Mucosa of stomach (tissue), 1 donor: ENCODE results near the gene NLGN1.

Source experiments
- H3K27me3 ChIP-seq: one replicate; pipeline ENCODE4 v1.7.0; 2013; ENCODE audit warnings: mild to moderate bottlenecking, low read length; ENCODE audit not compliant: control insufficient read depth, insufficient read depth
- H3K36me3 ChIP-seq: one replicate; pipeline ENCODE4 v1.7.0; 2013; ENCODE audit warnings: low read length; ENCODE audit not compliant: control insufficient read depth, insufficient read depth
- H3K4me1 ChIP-seq: one replicate; pipeline ENCODE4 v1.7.0; 2013; ENCODE audit warnings: mild to moderate bottlenecking, low read length; ENCODE audit not compliant: control insufficient read depth, insufficient read depth
- H3K4me3 ChIP-seq: one replicate; pipeline ENCODE4 v1.7.0; 2013; ENCODE audit warnings: low read length
- H3K9ac ChIP-seq: one replicate; pipeline ENCODE4 v1.7.0; 2013; ENCODE audit warnings: mild to moderate bottlenecking, low read length, moderate library complexity
- H3K9me3 ChIP-seq: one replicate; pipeline ENCODE4 v1.7.0; 2013; ENCODE audit warnings: mild to moderate bottlenecking, low read length, moderate library complexity; ENCODE audit not compliant: control insufficient read depth
- donor health status: Pancreatic carcinoma.

NLGN1 gene

GRCh38 chr3:174333640-174334039 is 936.1 kb downstream of the NLGN1 start:
- H3K36me3 ChIP-seq = no peaks in the 10 kb centered on the region
- H3K9me3 ChIP-seq = no peaks in the 10 kb centered on the region
- no peaks in the 10 kb centered on the region for H3K4me1 ChIP-seq
- no peak overlapping the region for H3K4me3 ChIP-seq
- no peak overlapping the region for H3K9ac ChIP-seq
- no peaks in the 10 kb centered on the region for H3K27me3 ChIP-seq

DNA sequence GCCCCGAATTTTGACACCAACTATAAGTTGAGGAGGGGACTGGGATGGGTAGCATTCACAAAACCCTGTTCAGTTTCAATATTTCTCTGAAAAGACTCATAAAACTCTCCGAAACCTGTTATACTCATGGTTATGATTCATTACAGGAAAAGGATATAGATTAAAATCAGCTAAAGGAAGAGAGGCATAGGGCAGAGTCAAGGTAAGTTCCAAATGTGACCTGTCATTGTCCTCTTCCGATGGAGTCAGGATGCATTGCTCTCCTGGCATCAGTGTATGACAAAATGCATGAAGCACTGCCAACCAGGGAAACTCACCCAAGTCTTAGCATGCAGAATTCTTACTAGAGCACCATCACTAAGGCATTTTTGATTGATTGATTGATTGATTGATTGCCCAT is 936.6 kb downstream of the NLGN1 start:
- Histone ChIP-seq H3K27me3 (no peaks in the 10 kb centered on the region), H3K9ac (no peak overlapping the region), H3K4me3 (no peak overlapping the region), H3K36me3 (no peaks in the 10 kb centered on the region), H3K9me3 (no peaks in the 10 kb centered on the region), H3K4me1 (no peaks in the 10 kb centered on the region)

DNA sequence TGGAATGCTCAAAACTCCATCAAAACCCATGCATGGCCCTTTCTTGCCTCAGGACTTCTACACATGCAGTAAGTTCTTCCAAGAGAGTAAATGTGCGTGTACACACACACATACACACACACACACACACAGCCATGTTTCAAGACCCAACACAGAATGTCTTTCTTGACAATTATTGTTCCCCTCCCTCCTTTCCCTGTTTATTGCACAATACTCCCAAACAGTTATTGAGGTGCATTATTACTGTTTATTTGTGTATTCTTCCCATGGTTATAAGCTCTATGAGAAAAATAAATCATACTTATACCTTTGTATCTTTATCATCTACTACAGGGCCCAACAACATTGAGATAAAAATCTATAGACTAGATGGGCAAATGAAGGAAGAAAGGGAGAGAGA is 937.8 kb downstream of the NLGN1 start:
- no peaks in the 10 kb centered on the region for H3K27me3 ChIP-seq
- no peaks in the 10 kb centered on the region for H3K36me3 ChIP-seq
- no peaks in the 10 kb centered on the region for H3K4me1 ChIP-seq
- no peak overlapping the region for H3K4me3 ChIP-seq
- no peaks in the 10 kb centered on the region for H3K9me3 ChIP-seq
- no peak overlapping the region for H3K9ac ChIP-seq

- Histone ChIP-seq H3K27me3 (no peaks in the 10 kb centered on the region), H3K4me1 (no peaks in the 10 kb centered on the region), H3K4me3 (no peak overlapping the region), H3K36me3 (no peaks in the 10 kb centered on the region), H3K9me3 (no peaks in the 10 kb centered on the region), H3K9ac (no peak overlapping the region)
These were observed 938.4 kb downstream of the NLGN1 start for GRCh38 chr3:174335910-174336309.
